Sigmoid colon (tissue), 4 donors: ENCODE data around the gene PLEKHG5.

Experiments
- EP300 ChIP-seq, 4 donors: sonication (generic); formaldehyde crosslinking; IDR thresholded peaks; one replicate each; pipeline ENCODE4 v1.6.1; 2017; ENCODE audit warnings: antibody characterized with exemption in 4 of 4
- POLR2A ChIP-seq, 2 donors: fragments of 450-650 bp; IDR thresholded peaks; one replicate each; pipeline ENCODE4 v1.6.1; 2016; ENCODE audit warnings: antibody characterized with exemption in 2 of 2, mild to moderate bottlenecking in 2 of 2, moderate library complexity in 2 of 2
- POLR2AphosphoS5 ChIP-seq, 4 donors: sonication (generic); formaldehyde crosslinking; IDR thresholded peaks; one replicate each; pipeline ENCODE4 v1.6.1; 2017; ENCODE audit warnings: antibody characterized with exemption in 4 of 4
- TF ChIP-seq, protein P1 (sequence below), 4 experiments: fragments of 450-650 bp in 3 of 4; fragments of 200-600 bp in 1 of 4; IDR thresholded peaks; one replicate each; pipeline ENCODE4 v1.5.1; 2016 to 2019; ENCODE audit warnings: antibody characterized with exemption in 4 of 4, mild to moderate bottlenecking in 3 of 4, moderate library complexity in 2 of 4

DNA sequence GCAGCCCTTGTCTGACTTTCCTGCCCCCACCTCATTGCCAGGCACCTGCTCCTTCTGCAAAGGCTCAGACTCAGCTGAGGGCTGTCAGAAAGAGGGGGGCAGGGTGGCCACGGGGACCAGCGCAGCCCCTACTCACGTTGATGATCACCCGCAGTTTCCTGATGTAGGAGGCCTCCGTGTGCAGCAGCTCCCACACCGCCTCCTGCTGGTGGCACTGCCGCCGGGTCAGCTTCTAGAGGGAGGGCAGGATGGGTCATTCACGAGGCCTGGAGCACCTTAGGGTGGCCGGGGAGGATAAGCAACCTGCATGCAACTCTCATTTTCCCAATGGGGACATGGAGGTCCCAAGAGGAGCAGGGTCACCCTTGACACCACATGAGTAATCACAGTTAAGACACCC, 19.1 kb downstream of the PLEKHG5 start:
- TF ChIP-seq POLR2A (IDR thresholded peaks at IDR 0.05) (no peak), POLR2AphosphoS5 (IDR thresholded peaks at IDR 0.05) (no peak), EP300 (IDR thresholded peaks at IDR 0.05) (no peak)
- TF ChIP-seq, protein P1, sequence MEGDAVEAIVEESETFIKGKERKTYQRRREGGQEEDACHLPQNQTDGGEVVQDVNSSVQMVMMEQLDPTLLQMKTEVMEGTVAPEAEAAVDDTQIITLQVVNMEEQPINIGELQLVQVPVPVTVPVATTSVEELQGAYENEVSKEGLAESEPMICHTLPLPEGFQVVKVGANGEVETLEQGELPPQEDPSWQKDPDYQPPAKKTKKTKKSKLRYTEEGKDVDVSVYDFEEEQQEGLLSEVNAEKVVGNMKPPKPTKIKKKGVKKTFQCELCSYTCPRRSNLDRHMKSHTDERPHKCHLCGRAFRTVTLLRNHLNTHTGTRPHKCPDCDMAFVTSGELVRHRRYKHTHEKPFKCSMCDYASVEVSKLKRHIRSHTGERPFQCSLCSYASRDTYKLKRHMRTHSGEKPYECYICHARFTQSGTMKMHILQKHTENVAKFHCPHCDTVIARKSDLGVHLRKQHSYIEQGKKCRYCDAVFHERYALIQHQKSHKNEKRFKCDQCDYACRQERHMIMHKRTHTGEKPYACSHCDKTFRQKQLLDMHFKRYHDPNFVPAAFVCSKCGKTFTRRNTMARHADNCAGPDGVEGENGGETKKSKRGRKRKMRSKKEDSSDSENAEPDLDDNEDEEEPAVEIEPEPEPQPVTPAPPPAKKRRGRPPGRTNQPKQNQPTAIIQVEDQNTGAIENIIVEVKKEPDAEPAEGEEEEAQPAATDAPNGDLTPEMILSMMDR (IDR thresholded peaks at IDR 0.05): no peak
